Measurements from ENCODE around the gene SRM.

DNA sequence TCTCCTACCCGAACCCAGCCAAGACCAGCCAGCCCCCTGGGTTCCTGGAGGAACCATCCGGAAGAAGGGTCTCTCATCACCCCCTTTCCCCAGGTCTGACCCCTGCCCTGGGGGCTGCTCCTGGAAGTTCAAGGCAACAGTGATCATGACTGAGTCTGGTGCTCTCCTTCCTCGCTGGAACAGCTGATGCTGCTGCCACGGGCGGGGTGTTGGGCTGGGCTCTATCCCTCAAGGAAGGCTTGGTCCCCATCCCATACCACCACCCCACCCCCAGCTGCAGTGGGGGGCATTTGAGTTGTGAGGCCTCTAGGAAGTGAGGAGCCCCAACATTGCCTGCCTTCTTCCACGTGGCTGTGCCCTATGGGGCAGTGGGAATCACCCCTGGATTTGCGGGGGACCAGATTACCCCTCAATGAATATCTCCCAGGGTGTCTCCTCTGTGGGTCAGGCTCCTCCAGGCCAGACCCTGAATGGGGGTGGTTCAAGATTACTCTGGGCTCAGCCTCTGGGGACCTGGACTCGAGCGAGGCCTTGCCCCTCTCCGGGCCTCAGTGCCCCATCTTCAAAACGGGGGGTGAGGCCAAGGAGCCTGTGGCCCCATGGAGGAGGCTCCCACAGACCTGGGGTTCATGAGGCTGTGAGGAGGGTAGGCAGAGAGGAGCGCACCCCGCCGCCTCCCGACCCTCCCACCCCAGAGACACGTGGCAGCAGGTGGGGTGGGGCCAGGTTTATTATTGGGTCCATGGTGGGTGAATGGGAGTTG is 15.6 kb downstream of the SRM start:
- TF ChIP-seq, protein P1, sequence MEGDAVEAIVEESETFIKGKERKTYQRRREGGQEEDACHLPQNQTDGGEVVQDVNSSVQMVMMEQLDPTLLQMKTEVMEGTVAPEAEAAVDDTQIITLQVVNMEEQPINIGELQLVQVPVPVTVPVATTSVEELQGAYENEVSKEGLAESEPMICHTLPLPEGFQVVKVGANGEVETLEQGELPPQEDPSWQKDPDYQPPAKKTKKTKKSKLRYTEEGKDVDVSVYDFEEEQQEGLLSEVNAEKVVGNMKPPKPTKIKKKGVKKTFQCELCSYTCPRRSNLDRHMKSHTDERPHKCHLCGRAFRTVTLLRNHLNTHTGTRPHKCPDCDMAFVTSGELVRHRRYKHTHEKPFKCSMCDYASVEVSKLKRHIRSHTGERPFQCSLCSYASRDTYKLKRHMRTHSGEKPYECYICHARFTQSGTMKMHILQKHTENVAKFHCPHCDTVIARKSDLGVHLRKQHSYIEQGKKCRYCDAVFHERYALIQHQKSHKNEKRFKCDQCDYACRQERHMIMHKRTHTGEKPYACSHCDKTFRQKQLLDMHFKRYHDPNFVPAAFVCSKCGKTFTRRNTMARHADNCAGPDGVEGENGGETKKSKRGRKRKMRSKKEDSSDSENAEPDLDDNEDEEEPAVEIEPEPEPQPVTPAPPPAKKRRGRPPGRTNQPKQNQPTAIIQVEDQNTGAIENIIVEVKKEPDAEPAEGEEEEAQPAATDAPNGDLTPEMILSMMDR (IDR thresholded peaks at IDR 0.05; ENCODE audit: low read depth, low read length, missing input control): no peak
- TF ChIP-seq, protein P2, sequence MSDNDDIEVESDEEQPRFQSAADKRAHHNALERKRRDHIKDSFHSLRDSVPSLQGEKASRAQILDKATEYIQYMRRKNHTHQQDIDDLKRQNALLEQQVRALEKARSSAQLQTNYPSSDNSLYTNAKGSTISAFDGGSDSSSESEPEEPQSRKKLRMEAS (IDR thresholded peaks at IDR 0.05): no peak
- TF ChIP-seq, protein P3, sequence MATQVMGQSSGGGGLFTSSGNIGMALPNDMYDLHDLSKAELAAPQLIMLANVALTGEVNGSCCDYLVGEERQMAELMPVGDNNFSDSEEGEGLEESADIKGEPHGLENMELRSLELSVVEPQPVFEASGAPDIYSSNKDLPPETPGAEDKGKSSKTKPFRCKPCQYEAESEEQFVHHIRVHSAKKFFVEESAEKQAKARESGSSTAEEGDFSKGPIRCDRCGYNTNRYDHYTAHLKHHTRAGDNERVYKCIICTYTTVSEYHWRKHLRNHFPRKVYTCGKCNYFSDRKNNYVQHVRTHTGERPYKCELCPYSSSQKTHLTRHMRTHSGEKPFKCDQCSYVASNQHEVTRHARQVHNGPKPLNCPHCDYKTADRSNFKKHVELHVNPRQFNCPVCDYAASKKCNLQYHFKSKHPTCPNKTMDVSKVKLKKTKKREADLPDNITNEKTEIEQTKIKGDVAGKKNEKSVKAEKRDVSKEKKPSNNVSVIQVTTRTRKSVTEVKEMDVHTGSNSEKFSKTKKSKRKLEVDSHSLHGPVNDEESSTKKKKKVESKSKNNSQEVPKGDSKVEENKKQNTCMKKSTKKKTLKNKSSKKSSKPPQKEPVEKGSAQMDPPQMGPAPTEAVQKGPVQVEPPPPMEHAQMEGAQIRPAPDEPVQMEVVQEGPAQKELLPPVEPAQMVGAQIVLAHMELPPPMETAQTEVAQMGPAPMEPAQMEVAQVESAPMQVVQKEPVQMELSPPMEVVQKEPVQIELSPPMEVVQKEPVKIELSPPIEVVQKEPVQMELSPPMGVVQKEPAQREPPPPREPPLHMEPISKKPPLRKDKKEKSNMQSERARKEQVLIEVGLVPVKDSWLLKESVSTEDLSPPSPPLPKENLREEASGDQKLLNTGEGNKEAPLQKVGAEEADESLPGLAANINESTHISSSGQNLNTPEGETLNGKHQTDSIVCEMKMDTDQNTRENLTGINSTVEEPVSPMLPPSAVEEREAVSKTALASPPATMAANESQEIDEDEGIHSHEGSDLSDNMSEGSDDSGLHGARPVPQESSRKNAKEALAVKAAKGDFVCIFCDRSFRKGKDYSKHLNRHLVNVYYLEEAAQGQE (IDR thresholded peaks at IDR 0.05): no peak
- no peak for TF ChIP-seq SP1 (IDR thresholded peaks at IDR 0.05)
- no peak for TF ChIP-seq EGR1 (IDR thresholded peaks at IDR 0.05; ENCODE audit: low read depth in 2 of 2)
- TF ChIP-seq, protein P4, sequence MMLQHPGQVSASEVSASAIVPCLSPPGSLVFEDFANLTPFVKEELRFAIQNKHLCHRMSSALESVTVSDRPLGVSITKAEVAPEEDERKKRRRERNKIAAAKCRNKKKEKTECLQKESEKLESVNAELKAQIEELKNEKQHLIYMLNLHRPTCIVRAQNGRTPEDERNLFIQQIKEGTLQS (IDR thresholded peaks at IDR 0.05): no peak
- no peak for TF ChIP-seq FOXA1 (IDR thresholded peaks at IDR 0.05)
- TF ChIP-seq, protein P5, sequence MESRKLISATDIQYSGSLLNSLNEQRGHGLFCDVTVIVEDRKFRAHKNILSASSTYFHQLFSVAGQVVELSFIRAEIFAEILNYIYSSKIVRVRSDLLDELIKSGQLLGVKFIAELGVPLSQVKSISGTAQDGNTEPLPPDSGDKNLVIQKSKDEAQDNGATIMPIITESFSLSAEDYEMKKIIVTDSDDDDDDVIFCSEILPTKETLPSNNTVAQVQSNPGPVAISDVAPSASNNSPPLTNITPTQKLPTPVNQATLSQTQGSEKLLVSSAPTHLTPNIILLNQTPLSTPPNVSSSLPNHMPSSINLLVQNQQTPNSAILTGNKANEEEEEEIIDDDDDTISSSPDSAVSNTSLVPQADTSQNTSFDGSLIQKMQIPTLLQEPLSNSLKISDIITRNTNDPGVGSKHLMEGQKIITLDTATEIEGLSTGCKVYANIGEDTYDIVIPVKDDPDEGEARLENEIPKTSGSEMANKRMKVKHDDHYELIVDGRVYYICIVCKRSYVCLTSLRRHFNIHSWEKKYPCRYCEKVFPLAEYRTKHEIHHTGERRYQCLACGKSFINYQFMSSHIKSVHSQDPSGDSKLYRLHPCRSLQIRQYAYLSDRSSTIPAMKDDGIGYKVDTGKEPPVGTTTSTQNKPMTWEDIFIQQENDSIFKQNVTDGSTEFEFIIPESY (IDR thresholded peaks at IDR 0.05): no peak
- no peak for TF ChIP-seq TAF1 (conservative IDR thresholded peaks at IDR 0.05)
- TF ChIP-seq RAD21 (IDR thresholded peaks at IDR 0.05): no peak
- no peak for TF ChIP-seq NR2F2 (IDR thresholded peaks at IDR 0.05)

Data from liver (tissue), 3 donors.